ENCODE measurements around the gene YEATS2. TPM values are rescaled to one million over a fixed set of nuclear protein-coding genes. Genes with fewer than 3 reads are reported as not detected.

The YEATS2 gene
- total RNA-seq, 1 donor from 2014 or later, result 60.1 TPM

GRCh38 chr3:183839751-183840150 is 142.2 kb downstream of the YEATS2 start:
- Mint-ChIP-seq H3K4me3 (ENCODE audit: low read depth) (no peak overlapping the region), H3K27ac (no peak overlapping the region), H3K36me3 (ENCODE audit: low read depth) (peaks cover 54% of the 10 kb centered on the region), H3K4me1 (ENCODE audit: low read depth) (peaks cover 4% of the 10 kb centered on the region), H3K27me3 (ENCODE audit: low read depth) (no peaks in the 10 kb centered on the region), H3K9me3 (no peaks in the 10 kb centered on the region)
- no peak for DNase-seq (ENCODE audit: low spot score)
- intact Hi-C loops (cut with micrococcal nuclease), result no loop called here

- intact Hi-C loops (cut with micrococcal nuclease), result loop anchor here (1.0 kb wide), 1 partner anchor 40 kb away; the partner anchor contains the start of gene PARL
- Mint-ChIP-seq H3K27ac (peak overlapping the region; percentile 59), H3K27me3 (ENCODE audit: low read depth) (no peaks in the 10 kb centered on the region), H3K9me3 (no peaks in the 10 kb centered on the region), H3K4me3 (ENCODE audit: low read depth) (no peak overlapping the region), H3K4me1 (ENCODE audit: low read depth) (peaks cover 11% of the 10 kb centered on the region), H3K36me3 (ENCODE audit: low read depth) (peaks cover 68% of the 10 kb centered on the region)
- DNase-seq (ENCODE audit: low spot score), result no peak
Observed at GRCh38 chr3:183844606-183845005, 147.0 kb downstream of the YEATS2 start.

DNA sequence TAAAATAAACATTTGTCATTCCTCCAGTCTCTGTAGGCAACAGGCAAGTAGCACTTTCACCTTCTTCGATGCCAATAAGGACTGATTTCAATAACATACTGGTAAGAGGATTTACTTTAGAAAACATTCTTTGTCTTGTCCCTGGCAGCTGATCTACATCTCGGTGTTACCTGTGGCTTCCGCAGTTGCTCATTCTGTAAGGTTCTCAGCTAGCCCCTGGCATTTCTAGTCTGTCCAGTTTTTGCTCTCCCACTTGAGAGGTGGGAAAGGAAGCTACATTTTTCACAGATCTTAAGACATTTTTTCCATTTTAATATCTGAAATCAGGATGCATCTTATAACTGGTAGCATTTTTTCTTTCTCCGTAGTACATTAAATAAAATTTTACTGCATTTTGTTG is 147.5 kb downstream of the YEATS2 start:
- Mint-ChIP-seq H3K4me3 (ENCODE audit: low read depth) (no peak overlapping the region), H3K27ac (peak overlapping the region; percentile 33), H3K4me1 (ENCODE audit: low read depth) (peaks cover 11% of the 10 kb centered on the region), H3K36me3 (ENCODE audit: low read depth) (peaks cover 67% of the 10 kb centered on the region), H3K9me3 (no peaks in the 10 kb centered on the region), H3K27me3 (ENCODE audit: low read depth) (no peaks in the 10 kb centered on the region)
- intact Hi-C loops (cut with micrococcal nuclease), result no loop called here
- DNase-seq (ENCODE audit: low spot score), result no peak

GRCh38 chr3:183845608-183846288 is 148.2 kb downstream of the YEATS2 start:
- intact Hi-C loops (cut with micrococcal nuclease), result no loop called here
- no peak for DNase-seq (ENCODE audit: low spot score)
- H3K27ac Mint-ChIP-seq, result peak overlapping the region; percentile 33
- H3K4me1 Mint-ChIP-seq (ENCODE audit: low read depth), result peaks cover 11% of the 10 kb centered on the region
- H3K9me3 Mint-ChIP-seq, result no peaks in the 10 kb centered on the region
- no peaks in the 10 kb centered on the region for H3K27me3 Mint-ChIP-seq (ENCODE audit: low read depth)
- peaks cover 69% of the 10 kb centered on the region for H3K36me3 Mint-ChIP-seq (ENCODE audit: low read depth)
- H3K4me3 Mint-ChIP-seq (ENCODE audit: low read depth), result no peak overlapping the region

- no peak overlapping the region for H3K27ac Mint-ChIP-seq
- H3K36me3 Mint-ChIP-seq (ENCODE audit: low read depth), result peaks cover 62% of the 10 kb centered on the region
- H3K4me3 Mint-ChIP-seq (ENCODE audit: low read depth), result no peak overlapping the region
- H3K4me1 Mint-ChIP-seq (ENCODE audit: low read depth), result peaks cover 4% of the 10 kb centered on the region
- no peaks in the 10 kb centered on the region for H3K27me3 Mint-ChIP-seq (ENCODE audit: low read depth)
- intact Hi-C loops (cut with micrococcal nuclease), result no loop called here
- DNase-seq (ENCODE audit: low spot score), result no peak
- H3K9me3 Mint-ChIP-seq, result no peaks in the 10 kb centered on the region
Observed at GRCh38 chr3:183854318-183855035, 156.9 kb downstream of the YEATS2 start.

DNA sequence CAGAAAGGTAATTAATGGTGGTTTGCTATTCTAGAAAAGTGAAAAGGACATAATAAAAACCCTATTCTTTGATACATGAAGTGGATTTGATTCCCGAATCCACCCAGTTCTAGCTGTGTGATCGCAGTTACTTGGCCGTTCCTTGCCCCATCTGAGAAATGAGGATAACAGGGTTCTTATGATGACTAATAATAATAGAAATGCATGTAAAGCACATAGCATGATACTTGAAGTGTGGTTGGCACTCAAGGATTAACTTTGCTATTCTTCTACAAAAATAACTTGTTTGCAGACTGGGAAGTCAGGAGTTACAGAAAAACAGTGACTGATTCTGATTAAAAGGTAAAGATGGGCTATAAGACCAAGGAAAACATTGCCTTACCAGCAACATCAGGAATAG is 160.3 kb downstream of the YEATS2 start:
- H3K36me3 Mint-ChIP-seq (ENCODE audit: low read depth), result peaks cover 63% of the 10 kb centered on the region
- DNase-seq (ENCODE audit: low spot score), result no peak
- no peaks in the 10 kb centered on the region for H3K27me3 Mint-ChIP-seq (ENCODE audit: low read depth)
- H3K4me1 Mint-ChIP-seq (ENCODE audit: low read depth), result peaks cover 4% of the 10 kb centered on the region
- H3K4me3 Mint-ChIP-seq (ENCODE audit: low read depth), result no peak overlapping the region
- intact Hi-C loops (cut with micrococcal nuclease), result no loop called here
- H3K9me3 Mint-ChIP-seq, result no peaks in the 10 kb centered on the region
- no peak overlapping the region for H3K27ac Mint-ChIP-seq

Other genes starting within 250 kb of the YEATS2 start
- 29.5 and 29.7 TPM in 2 replicates for gene KLHL6, start 142.1 kb upstream of the YEATS2 start, total RNA-seq
- 8.7 and 10.5 TPM in 2 replicates for gene KLHL24, start 62.2 kb upstream of the YEATS2 start, total RNA-seq
- 1.1 and 2.9 TPM in 2 replicates for gene MAP6D1, start 127.8 kb downstream of the YEATS2 start, total RNA-seq
- 74.9 and 81.7 TPM in 2 replicates for gene PARL, start 187.1 kb downstream of the YEATS2 start, total RNA-seq

Measured in activated T-helper 2 cell treated with anti-CD3 and anti-CD28 coated beads, Interferon-gamma antibody, Interleukin-2, Interleukin-4, amounts not matched to agents 10 μg/mL and 5 μg/mL and 100 μg/mL, durations not matched to agents 14 hours and 24 hours and 36 hours (primary cell).